Kidney capillary endothelial cell (primary cell): ENCODE data around the gene DAPL1.

Source experiments
- DNase-seq: peaks from one replicate; pipeline ENCODE4 v3.0.0-alpha.2; 2018; ENCODE audit warnings: low spot score

DAPL1 gene, protein sequence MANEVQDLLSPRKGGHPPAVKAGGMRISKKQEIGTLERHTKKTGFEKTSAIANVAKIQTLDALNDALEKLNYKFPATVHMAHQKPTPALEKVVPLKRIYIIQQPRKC

DNA sequence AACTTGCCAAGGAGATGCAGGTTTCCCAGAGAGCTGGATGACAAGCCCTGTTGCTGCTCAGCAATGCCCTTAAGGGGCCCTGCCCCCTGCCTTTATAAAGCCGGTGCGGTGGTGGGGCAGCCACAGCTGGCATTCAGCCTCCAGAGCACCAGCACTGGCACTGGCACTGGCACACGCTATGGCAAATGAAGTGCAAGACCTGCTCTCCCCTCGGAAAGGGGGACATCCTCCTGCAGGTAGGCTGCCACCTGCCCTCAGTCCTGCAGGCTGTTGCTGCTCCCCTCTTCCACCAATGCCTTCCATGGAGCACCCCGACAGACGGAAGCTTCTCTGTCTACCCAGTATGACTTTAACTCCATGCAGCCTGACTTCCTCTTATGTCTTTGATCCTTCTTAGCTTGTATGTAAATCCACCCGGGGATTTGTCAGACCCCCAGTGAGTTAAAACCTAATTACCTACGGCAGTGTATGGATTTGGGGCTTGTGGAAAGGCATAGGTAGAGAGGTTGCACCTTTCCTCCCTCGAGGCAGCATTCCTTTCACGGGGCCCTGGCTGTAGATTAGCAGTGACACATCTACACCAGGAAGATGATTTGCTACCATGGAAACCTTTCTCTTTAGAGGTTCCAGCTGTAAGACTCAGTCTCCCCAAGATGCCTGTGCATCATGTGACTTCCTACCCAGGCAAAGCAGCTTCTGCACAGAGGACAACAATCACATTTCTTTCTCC, at the start of gene DAPL1:
TSS of gene DAPL1 (plus strand) at position 123 of the 730 bp plus-strand sequence. CDS start at position 179, 56 bp downstream.
- no peak for DNase-seq

DNA sequence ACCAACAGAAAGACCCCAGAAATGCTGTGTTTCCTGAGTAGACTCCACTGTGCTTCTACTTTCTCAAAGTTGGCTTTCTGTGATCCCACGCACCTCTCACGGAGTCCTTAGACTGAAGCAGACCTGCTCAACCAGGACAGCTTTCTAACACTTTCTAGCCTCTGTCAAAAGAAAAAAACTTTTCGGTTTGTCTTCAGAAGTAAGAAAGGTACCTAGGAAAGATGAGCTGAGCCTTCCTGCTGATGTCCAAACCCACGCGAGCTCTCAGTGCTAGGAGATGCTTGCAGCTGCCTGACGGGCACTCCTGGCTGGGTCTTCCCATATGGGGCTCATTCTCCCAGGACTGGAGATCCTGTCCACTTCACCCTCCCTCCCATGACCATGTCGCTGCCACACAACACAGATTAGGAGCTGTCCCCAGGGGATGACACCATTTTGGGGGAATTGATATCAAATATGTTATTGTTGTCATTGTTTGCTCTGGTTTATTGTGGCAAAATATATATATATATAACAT, 49.2 kb upstream of the DAPL1 start:
- no peak for DNase-seq

DNA sequence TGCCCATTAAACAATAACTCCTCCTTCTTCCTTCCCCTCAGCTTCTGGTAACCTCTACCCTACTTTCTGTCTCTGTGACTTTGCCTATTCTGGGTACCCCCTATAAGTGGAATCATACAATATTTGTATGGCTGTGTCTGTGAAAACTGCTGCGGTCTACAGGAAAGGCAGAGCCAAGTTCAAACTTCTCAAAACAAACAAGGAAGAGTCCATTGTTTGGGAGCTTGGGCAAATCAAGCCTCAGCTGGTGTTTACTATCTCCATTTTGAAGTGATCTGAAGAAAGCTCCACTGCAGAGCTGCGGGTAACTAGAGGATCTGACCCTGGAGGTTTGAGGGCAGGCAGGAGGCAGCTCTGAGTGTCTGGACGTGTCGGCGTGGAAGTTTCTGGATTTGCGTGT, 48.6 kb upstream of the DAPL1 start:
- DNase-seq = no peak

DNA sequence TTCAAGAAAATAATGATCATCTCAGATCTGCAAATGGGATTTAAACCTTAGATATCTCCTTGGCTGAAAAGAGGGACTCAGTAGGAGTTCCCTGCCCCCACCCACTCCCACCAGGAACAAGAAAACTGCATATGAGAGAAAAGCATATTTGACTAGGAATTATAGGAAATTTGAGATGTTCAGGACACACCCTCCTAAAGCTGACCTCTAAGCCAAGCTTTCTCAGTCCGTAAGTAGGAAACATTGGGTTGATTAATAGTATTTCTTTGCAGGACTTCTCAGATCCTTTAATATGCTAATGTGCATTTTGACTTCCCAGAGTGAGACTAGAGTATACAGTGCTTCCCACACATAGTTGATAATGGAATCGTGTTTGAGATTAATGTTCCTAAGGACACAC, 47.8 kb upstream of the DAPL1 start:
- no peak for DNase-seq

DNA sequence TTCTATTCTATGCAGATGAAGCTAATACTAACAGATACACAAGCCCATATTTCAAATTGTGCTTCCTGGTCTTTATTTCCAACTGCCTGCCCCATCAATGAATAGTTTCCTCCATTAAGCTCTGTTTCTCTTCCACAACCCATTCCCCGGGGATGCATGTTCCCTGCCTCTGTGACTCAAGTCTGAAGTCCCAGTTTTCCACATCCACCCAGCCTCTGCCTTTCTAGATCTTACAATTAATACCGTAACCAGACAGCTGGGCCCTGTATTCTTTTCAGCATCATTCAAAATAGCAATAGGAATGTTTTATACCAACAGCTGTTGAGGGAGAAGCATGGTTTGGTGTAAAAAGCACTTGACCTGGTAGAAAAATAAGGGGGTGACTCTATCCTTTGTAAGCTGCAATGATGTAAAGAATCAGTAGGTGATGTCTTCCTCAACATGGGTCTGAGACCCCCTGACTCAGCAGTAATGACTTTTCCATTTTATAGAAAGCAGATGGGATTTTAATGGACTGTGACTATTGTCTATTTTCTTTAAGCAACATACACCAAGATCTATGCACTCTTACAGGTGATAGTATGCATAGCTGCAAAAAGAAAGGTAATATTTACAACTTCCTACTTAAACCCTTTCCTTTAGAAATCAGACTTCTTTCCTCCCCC, 46.1 kb upstream of the DAPL1 start:
- no peak for DNase-seq

DNA sequence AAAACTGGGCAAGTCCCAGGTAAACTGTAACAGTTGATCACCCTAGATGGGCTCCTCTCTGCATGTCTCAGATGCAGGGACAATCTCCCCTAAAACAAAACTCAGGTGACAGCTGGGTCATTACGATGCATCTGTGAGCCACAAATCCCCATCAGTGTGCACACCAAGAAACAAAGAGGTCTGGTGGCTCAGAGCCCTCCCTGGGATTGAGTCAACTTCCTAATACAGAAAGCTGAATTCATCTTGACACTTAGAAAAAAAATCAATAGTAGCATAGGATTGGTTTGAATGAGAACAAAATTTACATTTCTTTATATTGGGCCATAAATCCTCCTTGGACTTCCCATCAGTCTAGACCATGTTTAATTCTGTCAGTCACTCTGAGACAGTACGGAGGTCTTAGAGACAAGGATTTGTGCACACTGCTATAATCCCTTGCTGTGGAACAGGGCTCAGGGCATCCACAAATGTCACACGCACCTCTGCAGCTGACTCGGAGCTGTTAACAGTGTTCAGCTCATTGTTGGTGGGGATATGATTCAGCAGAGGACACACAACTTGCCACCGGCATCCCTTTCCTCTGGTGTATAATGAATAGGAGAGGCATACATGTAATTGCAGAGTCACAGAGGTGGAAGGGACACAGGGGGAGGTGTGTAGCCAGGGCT, 44.5 kb upstream of the DAPL1 start:
- peak; percentile 75 for DNase-seq

DNA sequence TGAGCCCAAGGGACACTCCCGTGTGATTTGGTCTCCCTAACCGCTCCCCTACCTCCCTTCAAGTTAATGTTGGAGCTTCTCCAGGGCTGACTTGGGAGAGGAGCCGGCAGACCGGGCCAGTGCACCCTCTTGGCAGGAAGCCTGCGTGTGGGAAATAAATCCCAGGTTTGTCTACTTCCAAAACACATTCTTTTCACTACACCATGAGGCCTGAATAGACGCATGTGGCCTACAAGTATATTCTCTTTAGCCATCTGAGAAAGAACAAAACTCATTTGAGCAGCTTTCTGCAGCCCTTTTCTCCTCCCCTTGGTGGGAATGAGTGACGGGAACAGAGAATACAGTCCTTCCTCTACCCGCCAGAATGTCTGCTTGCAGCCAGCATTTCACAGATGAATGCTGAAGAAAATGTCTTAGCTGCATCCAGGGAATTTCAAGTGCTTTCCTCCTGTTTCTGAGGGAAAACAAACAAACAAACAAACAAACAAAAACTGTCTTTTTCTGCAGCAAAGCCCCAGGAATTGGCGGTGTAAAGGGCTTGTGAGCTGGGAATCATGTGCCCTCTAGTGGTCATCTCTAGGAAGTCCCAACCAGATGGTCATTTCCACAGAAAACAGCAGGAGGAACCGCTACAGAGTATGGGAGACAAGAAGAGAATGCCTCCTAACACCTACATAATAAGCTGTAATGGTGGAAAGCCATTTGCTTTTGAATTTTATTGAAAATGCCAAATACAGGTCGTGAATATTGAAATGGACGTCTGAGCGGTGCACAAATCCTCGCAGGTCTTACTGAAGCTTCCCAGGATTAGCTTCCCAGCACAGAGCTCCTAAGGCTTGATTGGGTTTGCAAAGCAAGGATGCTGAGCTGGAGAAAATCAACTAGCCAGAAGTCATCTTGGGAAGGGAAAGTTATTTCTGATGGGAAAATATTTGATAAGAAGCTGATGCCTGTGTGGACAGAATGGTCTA, 41.2 kb upstream of the DAPL1 start:
- peak; percentile 73 for DNase-seq

DNA sequence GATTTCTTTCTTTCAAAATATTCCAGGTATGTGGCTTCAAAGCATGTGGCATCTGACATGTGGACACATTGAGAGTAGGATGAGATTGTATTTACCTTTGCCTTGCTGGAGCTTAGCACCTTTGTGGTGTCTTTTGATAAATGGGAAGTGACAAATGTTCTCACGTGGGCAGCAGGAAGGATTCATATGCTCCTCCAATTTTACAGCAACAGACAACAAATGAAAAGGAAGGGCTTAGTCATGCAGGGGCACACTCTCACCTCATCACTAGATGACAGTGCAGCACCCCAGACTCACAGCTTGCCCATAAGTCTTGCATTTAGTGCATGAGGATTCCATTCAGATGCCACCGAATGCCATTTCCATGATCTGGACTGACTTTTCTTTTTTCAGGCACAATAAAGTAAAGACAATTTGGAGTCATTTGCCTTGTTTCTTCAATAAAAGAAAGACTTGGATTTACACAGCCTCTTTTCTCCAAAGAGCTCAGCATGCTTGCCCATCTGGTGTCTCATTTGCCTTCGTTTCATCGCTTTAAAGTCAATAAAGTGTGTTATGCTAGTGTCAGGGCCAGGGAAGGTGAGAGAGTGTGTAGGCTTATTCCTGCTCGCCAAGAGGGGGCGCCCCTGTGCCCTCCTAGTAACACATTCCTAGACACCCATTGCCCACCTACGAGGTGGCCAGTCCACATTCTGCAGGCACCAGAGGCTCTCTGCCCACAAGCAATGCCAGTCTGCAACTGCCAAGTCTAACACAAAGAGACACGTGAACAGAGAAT, 39.6 kb upstream of the DAPL1 start:
- no peak for DNase-seq

DNA sequence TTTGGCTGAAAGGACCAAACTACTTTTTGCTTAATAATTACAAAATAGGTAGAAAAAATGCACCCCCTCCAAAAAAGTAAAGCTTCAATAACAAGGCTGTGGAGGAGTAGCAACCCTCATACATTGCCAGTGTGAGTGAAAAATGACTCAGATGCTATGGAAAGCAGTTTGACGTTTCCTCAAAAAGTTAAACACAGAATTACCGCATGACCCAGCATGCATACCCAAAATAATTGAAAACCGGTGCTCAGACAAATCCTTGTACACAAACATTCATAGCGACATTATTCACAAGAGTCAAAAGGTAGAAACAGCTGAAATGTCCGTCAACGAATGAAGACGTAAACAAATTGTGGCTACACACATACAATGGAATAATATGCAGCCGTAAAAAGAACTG, 38.8 kb upstream of the DAPL1 start:
- no peak for DNase-seq

DNA sequence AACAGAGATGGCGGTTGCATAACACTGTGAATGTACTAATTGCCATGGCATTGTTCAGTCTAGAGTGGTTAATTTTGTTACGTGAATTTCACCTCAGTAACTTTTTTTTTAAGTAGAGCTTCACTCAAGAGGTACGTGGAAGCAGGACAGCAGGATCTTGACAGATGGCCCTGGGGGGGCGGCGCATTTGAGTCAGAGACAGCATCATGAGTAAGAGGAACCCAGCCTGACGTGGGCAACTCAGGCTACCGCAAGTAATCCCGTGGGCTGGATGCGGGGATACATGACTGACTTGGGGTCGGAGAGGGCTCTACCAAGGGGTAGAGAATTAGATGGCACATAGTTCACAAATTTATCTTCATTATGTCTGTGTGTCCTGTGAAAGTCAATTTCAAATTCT, 38.1 kb upstream of the DAPL1 start:
- DNase-seq = no peak

DNA sequence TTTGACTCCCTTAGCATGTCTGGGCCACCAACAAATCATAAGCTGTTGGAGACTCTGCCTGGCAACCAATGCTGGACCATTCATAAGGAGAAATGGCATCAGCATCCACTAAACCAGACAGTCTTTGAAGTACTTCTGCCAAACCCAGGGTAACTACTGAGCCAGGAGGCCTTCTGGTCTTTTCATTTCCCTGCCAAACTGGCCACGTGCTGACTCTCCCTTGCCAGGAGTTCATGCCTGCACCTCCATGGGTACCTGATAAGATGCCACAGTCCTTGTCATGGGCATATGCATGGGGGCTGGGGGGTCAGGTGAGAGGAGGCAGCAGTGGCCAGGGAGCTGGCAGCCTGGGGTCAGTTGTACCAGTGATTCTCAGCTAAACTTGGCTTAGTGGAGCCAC, 34.2 kb upstream of the DAPL1 start:
- DNase-seq = no peak

DNA sequence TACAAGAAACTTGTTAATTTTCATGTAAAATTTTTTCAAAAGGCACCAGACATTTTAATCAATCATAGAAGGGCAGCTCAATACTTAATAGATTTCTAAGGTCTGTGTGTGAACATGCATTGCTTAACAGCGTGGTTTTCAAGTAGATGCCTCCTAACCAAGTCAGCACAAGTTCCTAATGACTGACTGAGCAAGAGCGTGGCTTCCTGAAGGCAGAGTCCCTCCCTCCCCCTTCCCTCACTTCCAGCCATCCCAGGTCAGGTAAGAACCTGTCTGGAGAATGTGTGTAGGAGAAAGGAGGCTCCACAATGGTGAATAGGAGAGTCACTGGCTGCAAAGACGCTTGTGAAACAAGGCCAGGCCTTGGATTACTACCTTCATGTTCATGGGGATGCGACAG, 33.5 kb upstream of the DAPL1 start:
- no peak for DNase-seq

DNA sequence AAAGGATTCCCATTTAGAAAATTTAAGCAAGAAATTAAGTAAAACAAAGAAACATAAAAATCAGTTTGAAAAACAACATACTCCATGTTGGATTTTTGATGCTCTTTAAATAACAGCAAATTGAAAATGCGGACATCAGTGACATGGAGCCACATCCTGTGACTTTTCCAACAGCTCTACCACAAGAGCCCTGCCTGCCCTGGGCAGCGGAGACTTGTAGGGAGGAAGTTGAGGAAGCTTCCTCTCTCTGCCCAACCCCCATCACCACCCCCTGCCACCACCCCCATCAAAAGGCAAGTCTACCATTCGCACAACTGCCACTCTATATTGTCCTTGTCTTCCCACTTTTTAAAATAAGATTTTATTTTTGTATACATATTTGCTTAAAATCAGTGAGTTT, 32.8 kb upstream of the DAPL1 start:
- DNase-seq = no peak

DNA sequence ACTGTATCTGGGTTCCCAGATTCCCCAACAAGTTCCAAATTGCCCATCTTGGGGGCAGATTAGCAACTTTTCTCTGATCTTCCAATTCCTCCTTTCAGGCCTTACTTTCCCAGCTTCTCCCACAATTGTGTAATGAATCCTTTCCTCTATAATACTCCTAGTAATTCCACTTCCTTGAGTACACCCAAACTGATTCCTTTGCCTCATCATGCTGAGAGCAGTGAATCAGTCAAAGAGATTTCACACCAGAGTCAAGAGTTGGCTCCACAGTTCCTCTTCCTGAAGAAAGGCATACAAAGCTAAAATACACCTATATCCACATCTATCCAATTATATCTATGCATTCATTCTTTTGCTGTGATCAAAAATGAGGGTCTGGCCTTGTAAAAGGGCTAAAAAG, 28.6 kb upstream of the DAPL1 start:
- no peak for DNase-seq

DNA sequence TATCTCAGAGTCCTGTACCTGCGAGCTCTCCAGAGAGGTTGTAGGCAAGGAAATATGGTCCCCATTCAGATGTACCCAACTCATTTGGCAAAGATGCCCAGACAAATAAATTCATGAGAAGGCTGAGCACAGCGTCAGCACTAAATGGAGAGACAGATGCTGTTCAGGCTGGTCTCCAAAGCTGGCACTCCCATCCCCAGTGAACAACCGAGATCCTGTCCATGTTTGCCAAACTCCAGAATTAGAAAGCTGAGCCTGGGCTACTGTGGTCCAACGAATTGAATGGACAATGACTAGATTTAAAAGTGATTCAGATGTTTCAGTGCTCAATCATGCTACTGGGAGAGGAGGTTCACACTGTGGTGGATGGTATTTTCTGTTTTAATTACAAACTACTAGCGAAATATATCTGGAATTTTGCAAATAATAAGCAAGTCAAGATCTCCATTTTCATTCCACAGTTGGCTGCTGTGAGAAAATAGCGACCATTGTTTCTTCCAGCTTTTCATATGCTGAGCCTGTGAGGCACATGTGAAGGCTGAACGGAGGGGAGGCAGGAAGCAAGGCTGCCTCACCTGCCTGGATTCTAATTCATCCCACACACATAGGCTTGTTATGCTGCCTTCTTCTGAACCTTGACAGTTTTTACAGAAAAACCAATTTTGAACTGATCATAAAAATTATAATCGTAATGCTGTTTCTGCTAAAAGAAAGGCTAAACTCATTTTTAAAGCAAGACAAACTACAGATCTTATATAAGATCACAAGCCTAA, 22.6 kb upstream of the DAPL1 start:
- no peak for DNase-seq

DNA sequence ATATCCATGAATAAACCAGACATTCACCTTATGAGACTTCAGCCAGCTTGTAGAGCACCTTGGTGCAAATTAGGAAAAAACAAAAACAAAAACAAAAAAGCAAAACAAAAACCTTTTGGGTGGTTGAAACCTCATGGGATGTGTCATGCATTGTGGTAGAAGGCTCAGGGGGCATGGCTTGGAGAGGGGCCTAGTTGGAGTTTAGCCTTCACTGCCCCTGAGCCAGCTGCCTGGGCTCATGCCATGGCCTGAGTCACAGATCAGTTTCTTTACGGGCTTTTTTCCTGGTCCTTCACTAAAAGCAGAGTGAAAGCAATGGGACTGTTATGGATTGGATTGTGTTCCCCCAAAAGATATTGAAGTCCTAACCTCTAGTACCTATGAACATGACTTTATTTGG, 22.0 kb upstream of the DAPL1 start:
- no peak for DNase-seq

DNA sequence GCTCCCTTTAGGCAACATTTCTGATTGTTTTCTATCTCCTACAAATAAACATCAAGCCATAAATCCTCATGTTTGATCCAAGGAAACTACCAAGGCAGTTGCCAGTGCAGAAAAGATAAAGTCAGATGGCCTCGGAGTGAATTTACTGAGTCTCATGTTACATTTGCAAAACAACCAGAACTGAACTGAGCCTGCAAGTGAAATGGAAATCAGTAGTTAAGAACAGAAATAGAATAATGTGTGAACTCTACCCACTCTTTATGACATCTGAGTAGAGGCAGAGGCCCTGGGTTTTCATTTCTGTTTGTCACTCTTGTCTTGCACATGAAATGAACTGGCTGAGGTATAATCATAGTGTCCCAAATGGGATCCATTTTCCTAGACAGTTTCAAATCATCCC, 20.4 kb upstream of the DAPL1 start:
- no peak for DNase-seq

DNA sequence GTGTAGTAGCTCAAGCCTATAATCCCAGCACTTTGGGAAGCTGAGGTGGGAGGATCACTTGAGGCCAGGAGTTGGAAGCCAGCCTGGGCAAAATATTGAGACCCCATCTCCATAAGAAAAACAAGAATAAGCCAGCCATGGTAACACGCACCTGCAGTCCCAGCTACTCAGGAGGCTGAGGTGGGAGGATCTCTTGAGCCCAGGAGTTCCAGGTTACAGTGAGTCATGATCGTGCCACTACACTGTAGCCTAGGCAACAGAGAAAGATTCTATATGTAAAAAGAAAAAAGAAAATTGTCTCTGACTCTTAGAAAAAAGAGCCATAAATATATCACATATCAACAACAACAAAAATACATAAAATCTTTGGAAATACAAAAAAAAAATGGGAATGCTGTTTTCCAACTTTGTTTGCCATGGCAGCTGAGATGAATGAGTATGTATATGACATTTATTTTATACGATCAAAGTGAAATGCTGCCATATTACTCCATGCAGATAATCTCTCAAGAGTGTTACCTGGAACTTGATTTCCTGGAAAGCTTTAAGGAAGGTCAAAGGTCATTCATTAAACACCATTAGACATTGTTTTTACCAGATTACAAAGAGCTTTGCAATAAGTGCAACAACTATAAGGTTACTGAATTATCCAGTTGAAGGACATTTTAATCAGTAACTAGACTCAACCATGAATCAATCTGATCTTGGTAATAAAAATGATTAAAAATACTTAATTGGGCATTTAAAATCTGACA, 19.7 kb upstream of the DAPL1 start:
- no peak for DNase-seq

DNA sequence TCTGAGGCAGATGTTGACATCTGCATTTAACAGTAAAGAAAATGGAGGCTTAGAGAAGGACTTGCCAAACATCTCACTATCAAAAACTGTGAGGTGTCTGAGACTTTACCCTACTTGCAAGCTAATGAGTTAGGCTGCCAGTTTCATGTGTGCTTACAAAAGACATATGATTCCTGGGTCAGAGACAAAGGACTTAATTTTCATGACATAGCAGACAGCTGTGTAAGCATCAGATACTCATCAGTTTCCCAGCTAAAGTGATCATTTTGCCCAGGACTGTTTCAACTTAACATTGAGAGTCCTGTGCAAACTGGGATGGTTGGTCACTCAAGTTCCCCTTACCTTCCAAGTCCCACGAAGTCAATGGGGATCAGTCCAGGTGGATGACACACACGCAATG, 18.9 kb upstream of the DAPL1 start:
- DNase-seq = no peak
